Smooth muscle cell (in vitro differentiated cells): ENCODE results near the gene SLC6A6. TPM values are rescaled to one million over a fixed set of nuclear protein-coding genes. Genes with fewer than 3 reads are reported as not detected.

Source experiments
- DNase-seq: peaks from one replicate; lab custom pipeline; 2025; ENCODE audit not compliant: unreplicated experiment; lab: John Stamatoyannopoulos, UW
- H2AFZ ChIP-seq: fragments of 200-600 bp; sonication (generic); 2 replicates; pipeline ENCODE4 v1.6.0; 2016; ENCODE audit warnings: antibody characterized with exemption, low read depth, mild to moderate bottlenecking
- H3F3A ChIP-seq: fragments of 200-600 bp; sonication (generic); 2 replicates; pipeline ENCODE4 v1.6.0; 2017; ENCODE audit warnings: antibody characterized with exemption, low read depth
- H3K27ac ChIP-seq: fragments of 200-600 bp; sonication (generic); 2 replicates; pipeline ENCODE4 v1.5.1; 2016; ENCODE audit warnings: low read depth, mild to moderate bottlenecking
- H3K27me3 ChIP-seq: fragments of 200-600 bp; sonication (generic); 2 replicates; pipeline ENCODE4 v1.6.1; 2016; ENCODE audit warnings: low read depth, mild to moderate bottlenecking
- H3K36me3 ChIP-seq: fragments of 200-600 bp; sonication (generic); 2 replicates; pipeline ENCODE4 v1.5.1; 2016; ENCODE audit warnings: low read depth
- H3K4me1 ChIP-seq: fragments of 200-600 bp; sonication (generic); 2 replicates; pipeline ENCODE4 v1.5.1; 2016; ENCODE audit warnings: low read depth
- H3K4me2 ChIP-seq: fragments of 200-600 bp; sonication (generic); 2 replicates; pipeline ENCODE4 v1.6.0; 2016; ENCODE audit warnings: mild to moderate bottlenecking
- H3K4me3 ChIP-seq: fragments of 200-600 bp; sonication (generic); 2 replicates; pipeline ENCODE4 v1.5.1; 2016; ENCODE audit warnings: mild to moderate bottlenecking
- H3K79me2 ChIP-seq: fragments of 200-600 bp; sonication (generic); 2 replicates; pipeline ENCODE4 v1.6.0; 2016; ENCODE audit warnings: low read depth, mild to moderate bottlenecking
- H3K9ac ChIP-seq: fragments of 200-600 bp; sonication (generic); 2 replicates; pipeline ENCODE4 v1.6.0; 2016; ENCODE audit warnings: low read depth
- H3K9me3 ChIP-seq: fragments of 200-600 bp; sonication (generic); replicated peaks from 2 replicates; pipeline ENCODE4 v1.5.1; 2016; ENCODE audit warnings: low read depth
- H4K20me1 ChIP-seq: fragments of 200-600 bp; sonication (generic); 2 replicates; pipeline ENCODE4 v1.6.0; 2016; ENCODE audit warnings: low read depth
- CTCF ChIP-seq: fragments of 200-600 bp; sonication (generic); IDR thresholded peaks from 2 replicates; pipeline ENCODE4 v1.5.1; 2017; ENCODE audit warnings: borderline replicate concordance, mild to moderate bottlenecking, antibody characterized with exemption; ENCODE audit not compliant: insufficient read depth, poor library complexity, severe bottlenecking
- WGBS: methylation state at CpG from one replicate; pipeline ENCODE4 v1.1.7; 2016; ENCODE audit warnings: low lambda C conversion rate; 5-methylcytosine and 5-hydroxymethylcytosine counted together
- polyA plus RNA-seq: library from polyadenylated mRNA; unstranded; fragments of >200 nt; fragmentation: Nextera tagmentation; extraction: Ambion mirVana; gene quantifications from 2 replicates; pipeline ENCODE4 v1.2.1, GENCODE V29; 2016
- total RNA-seq: library from RNA; depleted of rRNA; stranded (reverse); fragments of >200 nt; gene quantifications from 2 replicates; pipeline ENCODE4 v1.2.3, GENCODE V29; 2014

The SLC6A6 gene
- total and polyA plus RNA-seq, 2 experiments from 2014 or later: 9.4 to 11.7 TPM

DNA sequence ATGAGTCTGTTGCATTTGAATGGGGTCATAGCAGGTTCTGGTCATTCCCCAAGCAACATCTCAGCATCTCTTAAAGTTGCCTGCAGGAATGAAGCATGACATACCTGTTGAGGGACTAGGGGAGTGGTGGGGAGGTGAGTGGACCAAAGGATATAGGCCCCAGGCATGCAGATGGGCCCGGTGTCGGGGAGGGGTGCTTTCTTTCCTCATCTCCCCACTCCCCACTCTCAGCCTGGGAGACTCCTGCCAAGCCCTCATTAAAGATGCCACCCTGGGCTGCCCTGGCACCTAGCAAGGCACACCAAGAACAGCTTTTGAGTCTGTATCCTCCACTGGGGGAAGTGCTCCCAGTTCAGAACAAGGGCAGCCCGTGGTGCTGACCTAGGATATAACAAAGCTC lies 83.6 kb downstream of the SLC6A6 start:
- no peak overlapping the region for H3K4me3 ChIP-seq
- DNase-seq: no peak
- no peak overlapping the region for H2AFZ ChIP-seq
- H3K27ac ChIP-seq: no peak overlapping the region
- H3K79me2 ChIP-seq: no peaks in the 10 kb centered on the region
- H3F3A ChIP-seq: no peaks in the 10 kb centered on the region
- no peak for TF ChIP-seq CTCF
- 100% methylated on average over 3 of the region's 3 CpGs for WGBS
- no peaks in the 10 kb centered on the region for H3K4me1 ChIP-seq
- no peaks in the 10 kb centered on the region for H3K9me3 ChIP-seq
- H3K36me3 ChIP-seq: no peaks in the 10 kb centered on the region
- H3K27me3 ChIP-seq: no peaks in the 10 kb centered on the region
- H4K20me1 ChIP-seq: no peaks in the 10 kb centered on the region
- H3K4me2 ChIP-seq: no peak overlapping the region
- H3K9ac ChIP-seq: no peak overlapping the region

DNA sequence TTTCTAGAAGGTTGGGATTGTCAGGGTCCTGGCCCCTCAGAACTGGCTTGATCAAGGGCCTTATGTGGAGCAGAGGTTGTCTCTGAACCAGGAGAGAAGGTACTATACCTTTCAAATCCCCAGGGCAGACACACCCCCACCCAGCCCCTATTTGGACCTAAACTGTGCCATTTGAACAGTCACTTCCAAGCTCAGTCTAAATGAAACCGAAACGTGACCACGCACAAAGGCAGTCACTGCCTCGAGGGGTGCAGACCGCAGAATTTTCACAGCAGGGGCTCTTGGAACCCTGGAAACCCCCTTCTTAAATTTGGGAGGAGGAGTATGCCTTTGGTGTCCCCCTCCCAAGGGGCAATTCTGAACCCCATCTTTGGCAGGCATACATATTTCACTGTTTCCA lies 84.1 kb downstream of the SLC6A6 start:
- no peaks in the 10 kb centered on the region for H3K27me3 ChIP-seq
- no peaks in the 10 kb centered on the region for H3K36me3 ChIP-seq
- no peaks in the 10 kb centered on the region for H4K20me1 ChIP-seq
- no peak overlapping the region for H2AFZ ChIP-seq
- no peak overlapping the region for H3K9ac ChIP-seq
- DNase-seq: no peak
- no peak overlapping the region for H3K4me2 ChIP-seq
- no peak for TF ChIP-seq CTCF
- H3K4me3 ChIP-seq: no peak overlapping the region
- no peaks in the 10 kb centered on the region for H3K79me2 ChIP-seq
- no peak overlapping the region for H3K27ac ChIP-seq
- WGBS: 94% methylated on average over 5 of the region's 5 CpGs
- no peaks in the 10 kb centered on the region for H3K9me3 ChIP-seq
- no peaks in the 10 kb centered on the region for H3K4me1 ChIP-seq
- H3F3A ChIP-seq: no peaks in the 10 kb centered on the region

GRCh38 chr3:14487086-14487485 lies 84.7 kb downstream of the SLC6A6 start:
- no peaks in the 10 kb centered on the region for H3K36me3 ChIP-seq
- H3K79me2 ChIP-seq: no peaks in the 10 kb centered on the region
- no peak overlapping the region for H3K4me2 ChIP-seq
- H4K20me1 ChIP-seq: no peaks in the 10 kb centered on the region
- no peak overlapping the region for H3K9ac ChIP-seq
- DNase-seq: no peak
- H2AFZ ChIP-seq: no peak overlapping the region
- H3K27me3 ChIP-seq: no peaks in the 10 kb centered on the region
- H3K27ac ChIP-seq: no peak overlapping the region
- H3F3A ChIP-seq: no peaks in the 10 kb centered on the region
- H3K4me1 ChIP-seq: no peaks in the 10 kb centered on the region
- no peak overlapping the region for H3K4me3 ChIP-seq
- no peak for TF ChIP-seq CTCF
- H3K9me3 ChIP-seq: no peaks in the 10 kb centered on the region
- WGBS: 95% methylated on average over 8 of the region's 8 CpGs

- H3K4me3 ChIP-seq: no peak overlapping the region
- H3K9ac ChIP-seq: no peak overlapping the region
- DNase-seq: no peak
- no peaks in the 10 kb centered on the region for H3K79me2 ChIP-seq
- no peaks in the 10 kb centered on the region for H4K20me1 ChIP-seq
- TF ChIP-seq CTCF: no peak
- no peaks in the 10 kb centered on the region for H3F3A ChIP-seq
- H3K36me3 ChIP-seq: no peaks in the 10 kb centered on the region
- H3K27me3 ChIP-seq: no peaks in the 10 kb centered on the region
- WGBS: 96% methylated on average over 7 of the region's 7 CpGs
- no peak overlapping the region for H3K27ac ChIP-seq
- H3K9me3 ChIP-seq: no peaks in the 10 kb centered on the region
- H3K4me2 ChIP-seq: no peak overlapping the region
- no peaks in the 10 kb centered on the region for H3K4me1 ChIP-seq
- H2AFZ ChIP-seq: no peak overlapping the region
These were observed 85.4 kb downstream of the SLC6A6 start for GRCh38 chr3:14487821-14488220.
